H1 (cell line): Measurements from ENCODE around the gene GPA33. TPM values are rescaled to one million over a fixed set of nuclear protein-coding genes. Genes with fewer than 3 reads are reported as not detected.

Experiments used
- NANOG ChIP-seq: IDR thresholded peaks from 2 replicates; pipeline ENCODE4 v1.6.1; 2011; ENCODE audit warnings: low read length, low read depth, mild to moderate bottlenecking, inconsistent platforms; ENCODE audit not compliant: insufficient read depth, poor library complexity, severe bottlenecking
- RNF2 ChIP-seq: fragments of 200-900, 300-1000 bp; sonication (generic); IDR thresholded peaks from 2 replicates; pipeline ENCODE4 v1.7.1; 2016; ENCODE audit warnings: borderline replicate concordance, low read depth, mild to moderate bottlenecking, antibody characterized with exemption, low read length; ENCODE audit not compliant: poor library complexity, severe bottlenecking; ENCODE audit errors: missing control alignments
- TAF7 ChIP-seq: optimal IDR thresholded peaks from 2 replicates; pipeline ENCODE3; 2011; ENCODE audit warnings: low read depth, mild to moderate bottlenecking, inconsistent platforms, low read length, moderate library complexity, borderline replicate concordance
- YY1 ChIP-seq: IDR thresholded peaks from 2 replicates; pipeline ENCODE4 v1.6.1; 2011; ENCODE audit warnings: low read depth, mild to moderate bottlenecking, low read length
- polyA plus RNA-seq, 7 experiments: library from polyadenylated mRNA; depleted of rRNA in 3 of 7; stranded (reverse) in 5 of 7; unstranded in 2 of 7; fragments of >200 nt in 5 of 7; fragments of 200-250 nt in 2 of 7; gene quantifications; 1 replicate in 5 of 7; 2 replicates in 1 of 7; 4 replicates in 1 of 7; pipeline versions ENCODE4 v1.2.1 to v1.2.3, GENCODE V29; 2011 to 2013; ENCODE audit warnings: missing spikeins in 2 of 7, mixed read lengths in 2 of 7
- total RNA-seq: library from RNA; stranded (reverse); fragmentation: NEBNext Ultra II Directional; extraction: Animal tissue kit (Norgen Biotek cat#: 25700); gene quantifications from 2 replicates; pipeline ENCODE4 v1.2.1, GENCODE V29; 2021

The GPA33 gene
- total and polyA plus RNA-seq, 2 of the 8 experiments (the other 6 are each of a cell fraction or from before 2014, with no cell fraction given): 0.19 to 0.67 TPM

DNA sequence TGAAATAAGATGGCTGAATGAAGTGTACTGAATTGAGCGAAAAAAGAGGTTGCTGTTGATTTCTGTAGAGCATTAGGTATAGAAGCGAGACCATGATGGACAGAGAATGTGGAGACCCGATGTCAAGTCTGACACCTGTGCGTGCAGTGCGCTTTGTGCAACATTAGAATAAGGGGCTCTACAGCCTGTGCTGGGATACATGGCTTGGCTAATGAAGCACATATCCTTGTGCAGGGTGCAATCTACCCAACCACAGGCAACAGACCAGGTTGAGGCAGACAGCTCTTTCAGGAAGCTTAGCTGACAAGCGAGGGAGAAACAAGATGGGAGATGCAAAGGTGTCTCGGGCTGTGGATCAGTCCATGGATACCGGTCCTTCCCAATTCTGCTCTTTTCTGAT lies 18.9 kb downstream of the GPA33 start (continued):
- TF ChIP-seq NANOG (no peak), RNF2 (no peak), TAF7 (no peak), YY1 (no peak)
